ENCODE data around the gene ZNF480.
"Not testable (repeated sequence)": the region's sequence is repeated elsewhere in the genome, so short reads cannot be mapped to it uniquely, and the experiment has no call there.

Gene ZNF480

DNA sequence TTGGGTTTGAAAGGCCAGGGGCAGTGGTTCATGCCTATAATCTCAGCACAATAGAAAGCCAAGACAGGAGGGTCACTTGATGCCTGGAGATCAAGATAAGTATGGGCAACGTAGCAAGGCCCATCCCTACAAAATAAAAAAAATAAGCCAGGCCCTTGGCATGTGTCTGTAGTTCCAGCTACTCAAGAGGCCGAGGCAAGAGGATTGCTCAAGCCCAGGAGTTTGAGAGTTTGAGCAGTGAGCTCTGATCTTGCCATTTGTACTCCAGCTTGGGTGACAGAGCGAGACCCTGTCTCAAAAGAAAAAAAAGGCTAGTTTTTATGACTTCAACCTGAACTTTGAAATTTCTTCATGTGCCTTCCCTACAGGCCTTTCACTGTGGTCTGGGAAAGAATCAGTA is 5.2 kb upstream of the ZNF480 start:
- Histone ChIP-seq H3K9ac (ENCODE audit: low read length) (no peak overlapping the region), H3K27me3 (replicated peaks; ENCODE audit: control insufficient read depth, insufficient read depth, low read length) (no peaks in the 10 kb centered on the region), H3K4me3 (ENCODE audit: low read length) (no peak overlapping the region), H3K36me3 (ENCODE audit: control insufficient read depth, insufficient read depth, low read length, severe bottlenecking) (peaks cover 31% of the 10 kb centered on the region), H3K4me1 (ENCODE audit: control insufficient read depth, insufficient read depth, low read length) (peaks cover 4% of the 10 kb centered on the region), H3K9me3 (ENCODE audit: control insufficient read depth, low read length) (peaks cover 10% of the 10 kb centered on the region)
- DNase-seq (ENCODE audit: low read depth) = no peak

DNA sequence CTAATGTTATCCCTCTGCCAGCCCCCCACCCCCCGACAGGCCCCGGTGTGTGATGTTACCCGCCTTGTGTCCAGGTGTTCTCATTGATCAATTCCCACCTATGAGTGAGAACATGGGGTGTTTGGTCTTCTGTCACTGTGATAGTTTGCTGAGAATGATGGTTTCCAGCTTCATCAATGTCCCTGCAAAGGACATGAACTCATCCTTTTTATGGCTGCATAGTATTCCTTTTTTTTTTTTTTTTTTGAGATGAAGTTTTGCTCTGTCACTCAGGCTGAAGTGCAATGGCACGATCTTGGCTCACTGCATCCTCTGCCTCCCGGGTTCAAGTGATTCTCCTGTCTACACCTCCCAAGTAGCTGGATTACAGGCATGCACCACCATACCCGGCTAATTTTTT is 4.0 kb upstream of the ZNF480 start:
- H3K9ac ChIP-seq (ENCODE audit: low read length); H3K4me3 ChIP-seq (ENCODE audit: low read length); H3K4me1 ChIP-seq (ENCODE audit: control insufficient read depth, insufficient read depth, low read length); DNase-seq (ENCODE audit: low read depth); H3K27me3 ChIP-seq (replicated peaks; ENCODE audit: control insufficient read depth, insufficient read depth, low read length): not testable (repeated sequence)
- peaks cover 10% of the 10 kb centered on the region for H3K9me3 ChIP-seq (ENCODE audit: control insufficient read depth, low read length)
- peaks cover 31% of the 10 kb centered on the region for H3K36me3 ChIP-seq (ENCODE audit: control insufficient read depth, insufficient read depth, low read length, severe bottlenecking)

DNA sequence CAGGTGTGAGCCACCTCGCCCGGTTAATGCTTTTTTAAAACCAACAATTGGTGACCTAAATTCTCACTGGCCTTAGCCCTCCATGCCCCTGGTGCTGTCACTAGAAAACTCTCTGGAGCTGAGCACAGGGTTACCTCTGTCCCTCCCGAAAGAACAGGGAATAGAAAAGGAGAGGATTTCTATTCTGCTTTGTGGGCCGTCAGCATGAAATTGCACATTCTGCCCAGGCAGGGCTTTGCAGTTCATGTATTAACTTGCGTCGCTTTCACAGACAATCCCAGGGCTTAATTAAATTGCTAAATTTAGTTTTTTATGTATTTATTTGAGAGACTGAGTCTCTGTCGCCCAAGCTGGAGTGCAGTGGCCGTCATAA is 583 bp upstream of the ZNF480 start:
- Histone ChIP-seq H3K4me3 (ENCODE audit: low read length) (peak overlapping the region; percentile 83), H3K27me3 (replicated peaks; ENCODE audit: control insufficient read depth, insufficient read depth, low read length) (no peaks in the 10 kb centered on the region), H3K4me1 (ENCODE audit: control insufficient read depth, insufficient read depth, low read length) (peaks cover 10% of the 10 kb centered on the region), H3K9me3 (ENCODE audit: control insufficient read depth, low read length) (peaks cover 7% of the 10 kb centered on the region), H3K9ac (ENCODE audit: low read length) (peak overlapping the region; percentile 82), H3K36me3 (ENCODE audit: control insufficient read depth, insufficient read depth, low read length, severe bottlenecking) (peaks cover 20% of the 10 kb centered on the region)
- no peak for DNase-seq (ENCODE audit: low read depth)

DNA sequence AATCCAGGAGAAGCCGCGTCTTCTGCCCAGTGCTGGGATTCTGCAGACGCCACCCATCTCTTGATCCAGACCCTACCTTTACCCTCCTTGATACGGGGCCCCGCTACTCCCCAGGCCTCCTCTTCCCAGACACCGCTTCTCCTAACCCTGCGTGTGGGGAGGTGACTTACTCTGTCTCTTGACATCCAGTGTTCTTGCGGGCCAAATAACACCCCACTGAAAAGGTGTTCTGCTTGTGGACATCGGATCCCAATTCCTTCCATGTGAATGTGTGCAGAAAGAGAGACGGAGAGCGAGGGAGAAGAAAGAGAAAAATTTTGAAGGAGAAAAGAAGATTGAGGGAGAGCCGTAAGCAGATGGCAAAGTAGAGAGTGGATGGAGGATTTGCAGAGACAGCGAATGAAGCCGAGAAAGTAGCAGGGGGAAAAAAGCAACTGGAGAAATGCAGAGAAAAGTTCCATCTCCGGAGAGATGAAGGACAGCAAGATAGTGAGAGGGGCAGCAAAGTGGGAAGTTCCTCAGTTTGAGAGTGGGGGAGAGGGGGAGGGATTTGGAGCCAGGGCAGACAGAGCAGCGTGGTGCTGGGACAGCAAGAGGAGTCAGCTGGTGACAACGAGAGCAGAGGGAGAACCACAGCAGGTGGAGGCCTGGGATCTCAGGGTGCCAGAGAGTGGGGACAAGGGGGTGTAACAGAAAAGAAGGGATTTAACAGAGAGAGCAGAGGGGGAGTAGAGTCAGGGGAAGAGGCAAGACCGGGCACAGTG is 814 bp downstream of the ZNF480 start:
- DNase-seq (ENCODE audit: low read depth) = no peak
- H3K9me3 ChIP-seq (ENCODE audit: control insufficient read depth, low read length) = peaks cover 12% of the 10 kb centered on the region
- no peaks in the 10 kb centered on the region for H3K27me3 ChIP-seq (replicated peaks; ENCODE audit: control insufficient read depth, insufficient read depth, low read length)
- H3K4me3 ChIP-seq (ENCODE audit: low read length) = peak overlapping the region; percentile 96
- peaks cover 30% of the 10 kb centered on the region for H3K36me3 ChIP-seq (ENCODE audit: control insufficient read depth, insufficient read depth, low read length, severe bottlenecking)
- peaks cover 10% of the 10 kb centered on the region for H3K4me1 ChIP-seq (ENCODE audit: control insufficient read depth, insufficient read depth, low read length)
- peak overlapping the region; percentile 96 for H3K9ac ChIP-seq (ENCODE audit: low read length)

DNA sequence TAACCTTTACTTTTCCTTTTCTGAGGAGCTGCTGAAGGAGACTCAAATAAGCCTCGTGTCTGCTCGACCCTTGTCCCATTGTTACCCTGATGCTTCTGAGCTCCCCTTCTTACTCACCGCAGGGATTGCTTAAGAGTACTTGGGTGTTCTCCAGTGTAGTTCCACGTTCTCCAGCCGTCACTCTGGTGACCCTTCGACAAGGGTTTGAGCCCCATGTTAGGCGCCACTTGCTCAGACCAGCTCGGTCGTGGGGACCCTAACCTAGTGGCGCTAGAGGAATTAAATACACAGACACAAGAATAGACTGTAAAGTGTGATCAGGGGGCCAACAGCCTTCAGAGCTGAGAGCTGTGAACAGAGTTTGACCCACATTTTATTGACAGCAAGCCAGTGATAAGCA is 10.3 kb downstream of the ZNF480 start:
- H3K36me3 ChIP-seq (ENCODE audit: control insufficient read depth, insufficient read depth, low read length, severe bottlenecking) = peaks cover 90% of the 10 kb centered on the region
- no peaks in the 10 kb centered on the region for H3K27me3 ChIP-seq (replicated peaks; ENCODE audit: control insufficient read depth, insufficient read depth, low read length)
- peaks cover 65% of the 10 kb centered on the region for H3K9me3 ChIP-seq (ENCODE audit: control insufficient read depth, low read length)
- H3K9ac ChIP-seq (ENCODE audit: low read length) = no peak overlapping the region
- no peak for DNase-seq (ENCODE audit: low read depth)
- H3K4me3 ChIP-seq (ENCODE audit: low read length) = peak overlapping the region; percentile 66
- no peaks in the 10 kb centered on the region for H3K4me1 ChIP-seq (ENCODE audit: control insufficient read depth, insufficient read depth, low read length)

DNA sequence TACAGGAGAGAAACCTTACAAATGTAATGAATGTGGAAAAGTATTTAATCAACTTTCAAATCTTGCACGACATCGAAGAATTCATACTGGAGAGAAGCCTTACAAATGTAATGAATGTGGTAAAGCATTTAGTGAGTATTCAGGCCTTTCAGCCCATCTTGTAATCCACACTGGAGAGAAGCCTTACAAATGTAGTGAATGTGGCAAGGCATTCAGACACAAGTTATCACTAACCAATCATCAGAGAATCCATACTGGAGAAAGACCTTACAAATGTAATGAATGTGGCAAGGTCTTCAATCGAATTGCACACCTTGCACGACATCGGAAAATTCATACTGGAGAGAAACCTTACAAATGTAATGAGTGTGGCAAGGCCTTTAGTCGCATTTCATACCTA is 25.5 kb downstream of the ZNF480 start:
- Histone ChIP-seq H3K9ac (ENCODE audit: low read length) (no peak overlapping the region), H3K9me3 (ENCODE audit: control insufficient read depth, low read length) (peaks cover 100% of the 10 kb centered on the region), H3K4me1 (ENCODE audit: control insufficient read depth, insufficient read depth, low read length) (no peaks in the 10 kb centered on the region), H3K27me3 (replicated peaks; ENCODE audit: control insufficient read depth, insufficient read depth, low read length) (no peaks in the 10 kb centered on the region), H3K36me3 (ENCODE audit: control insufficient read depth, insufficient read depth, low read length, severe bottlenecking) (peaks cover 71% of the 10 kb centered on the region), H3K4me3 (ENCODE audit: low read length) (peak overlapping the region; percentile 76)
- no peak for DNase-seq (ENCODE audit: low read depth)

DNA sequence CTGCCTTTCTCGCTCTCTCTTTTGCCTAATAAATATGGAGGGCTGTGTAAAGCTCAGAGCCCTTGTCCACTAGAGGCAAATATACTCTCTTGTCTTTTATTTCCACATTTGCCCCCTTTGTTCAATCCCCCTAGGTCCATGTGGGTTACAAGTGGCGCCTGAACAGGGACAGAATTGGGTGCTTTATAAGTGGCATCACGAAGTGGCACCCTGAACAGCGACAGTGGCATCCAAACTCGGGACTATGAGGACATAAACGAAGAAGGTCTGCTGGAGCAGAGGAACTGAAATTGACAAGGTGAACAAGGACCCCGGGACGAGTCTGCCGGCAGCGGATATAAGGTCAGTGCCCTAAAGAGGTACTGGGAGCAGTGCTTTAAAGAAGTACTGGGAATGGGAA is 34.8 kb downstream of the ZNF480 start:
- Histone ChIP-seq H3K4me1 (ENCODE audit: control insufficient read depth, insufficient read depth, low read length) (no peaks in the 10 kb centered on the region), H3K27me3 (replicated peaks; ENCODE audit: control insufficient read depth, insufficient read depth, low read length) (no peaks in the 10 kb centered on the region), H3K9me3 (ENCODE audit: control insufficient read depth, low read length) (peaks cover 63% of the 10 kb centered on the region), H3K36me3 (ENCODE audit: control insufficient read depth, insufficient read depth, low read length, severe bottlenecking) (no peaks in the 10 kb centered on the region), H3K4me3 (ENCODE audit: low read length) (peak overlapping the region; percentile 54), H3K9ac (ENCODE audit: low read length) (no peak overlapping the region)
- DNase-seq (ENCODE audit: low read depth) = no peak

DNA sequence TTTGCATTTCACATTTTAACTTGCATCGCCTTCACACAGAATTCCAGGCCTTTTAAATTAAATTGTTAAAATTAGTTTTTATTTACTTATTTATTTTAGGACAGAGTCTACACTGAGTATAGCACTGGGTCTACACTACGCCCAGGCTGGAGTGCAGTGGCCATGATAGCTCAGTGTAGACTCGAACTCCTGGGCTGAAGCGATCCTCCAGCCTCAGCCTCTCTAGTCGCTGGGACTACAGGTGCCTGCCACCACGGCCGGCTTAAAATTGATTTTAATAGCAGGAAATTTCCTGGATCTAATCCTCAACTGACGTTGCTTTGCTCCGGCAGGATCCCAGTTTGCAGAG is 38.8 kb downstream of the ZNF480 start:
- Histone ChIP-seq H3K4me1 (ENCODE audit: control insufficient read depth, insufficient read depth, low read length) (peaks cover 5% of the 10 kb centered on the region), H3K9ac (ENCODE audit: low read length) (peak overlapping the region; percentile 96), H3K27me3 (replicated peaks; ENCODE audit: control insufficient read depth, insufficient read depth, low read length) (no peaks in the 10 kb centered on the region), H3K4me3 (ENCODE audit: low read length) (peak overlapping the region; percentile 98), H3K36me3 (ENCODE audit: control insufficient read depth, insufficient read depth, low read length, severe bottlenecking) (no peaks in the 10 kb centered on the region), H3K9me3 (ENCODE audit: control insufficient read depth, low read length) (peaks cover 36% of the 10 kb centered on the region)
- no peak for DNase-seq (ENCODE audit: low read depth)

DNA sequence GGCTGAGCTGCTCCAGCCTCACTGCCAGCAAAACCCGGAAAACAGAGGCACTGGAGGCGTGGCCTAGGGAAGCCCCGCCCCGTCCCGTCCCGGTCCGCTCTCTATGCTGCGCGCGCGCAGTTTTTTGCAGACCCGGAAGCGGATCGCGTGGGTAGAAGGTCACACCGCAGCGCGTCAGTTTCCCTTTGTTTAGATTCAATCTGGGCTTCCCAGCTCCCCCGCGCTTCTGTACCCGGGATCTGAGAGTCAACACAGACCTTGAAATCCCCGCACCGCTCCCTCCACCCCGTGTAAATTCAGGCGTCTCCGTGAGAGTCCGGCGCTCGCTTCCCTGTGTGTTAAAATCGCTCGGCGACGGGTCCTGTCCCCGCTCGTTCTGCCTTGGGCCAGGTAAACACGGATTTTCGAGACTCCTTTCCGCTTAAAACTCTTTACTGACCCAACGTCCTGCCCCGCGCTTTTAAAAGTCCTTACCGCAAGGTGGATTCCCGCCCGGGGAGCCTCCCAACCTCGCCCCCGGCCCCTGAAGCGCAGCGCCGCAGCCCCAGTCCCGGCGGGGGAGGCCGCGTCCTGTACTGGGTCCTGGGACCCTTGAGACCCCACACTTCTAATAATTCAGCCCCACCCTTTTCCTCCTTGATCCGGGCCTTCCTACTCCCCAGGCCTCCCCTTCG is 39.3 kb downstream of the ZNF480 start, which contains the start of gene ZNF610:
TSS of gene ZNF610 (plus strand) at position 127 of the 674 bp plus-strand sequence. CDS start 12,930 bp downstream, outside the sequence.
- peaks cover 5% of the 10 kb centered on the region for H3K4me1 ChIP-seq (ENCODE audit: control insufficient read depth, insufficient read depth, low read length)
- H3K9ac ChIP-seq (ENCODE audit: low read length) = peak within 1 kb of the TSS; percentile 96
- peak within 1 kb of the TSS; percentile 98 for H3K4me3 ChIP-seq (ENCODE audit: low read length)
- H3K27me3 ChIP-seq (replicated peaks; ENCODE audit: control insufficient read depth, insufficient read depth, low read length) = no peaks in the 10 kb centered on the region
- H3K36me3 ChIP-seq (ENCODE audit: control insufficient read depth, insufficient read depth, low read length, severe bottlenecking) = no peaks in the 10 kb centered on the region
- H3K9me3 ChIP-seq (ENCODE audit: control insufficient read depth, low read length) = peaks cover 30% of the 10 kb centered on the region
- DNase-seq (ENCODE audit: low read depth) = peak; percentile 92

DNA sequence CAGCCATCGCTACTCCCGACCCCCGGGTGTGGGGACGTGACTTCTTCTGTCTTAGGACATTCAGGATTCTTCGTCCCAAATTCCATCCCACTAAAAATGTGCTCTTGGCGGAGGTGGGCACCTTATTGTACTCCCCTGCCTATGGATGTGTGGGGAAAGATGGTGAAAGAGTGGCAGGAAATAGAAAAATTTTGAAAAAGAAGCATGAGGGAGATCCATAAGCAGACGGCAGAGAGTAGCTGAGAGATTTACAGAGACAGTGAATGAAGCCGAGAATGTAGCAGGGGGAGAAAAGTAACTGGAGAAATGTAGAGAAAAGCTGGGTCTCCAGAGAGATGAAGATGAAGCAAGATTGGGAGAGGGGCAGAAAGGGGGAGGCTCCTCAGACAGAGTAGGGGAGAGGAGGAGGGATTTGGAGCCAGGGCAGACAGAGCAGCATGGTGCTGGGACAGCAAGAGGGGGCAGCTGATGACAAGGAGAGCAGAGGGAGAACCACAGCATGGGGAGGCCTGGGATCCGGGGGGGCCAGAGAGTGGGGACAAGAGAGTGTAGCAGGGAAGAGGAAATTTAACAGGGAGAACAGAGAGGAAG is 39.9 kb downstream of the ZNF480 start:
- Histone ChIP-seq H3K4me3 (ENCODE audit: low read length) (peak overlapping the region; percentile 98), H3K9ac (ENCODE audit: low read length) (peak overlapping the region; percentile 96), H3K9me3 (ENCODE audit: control insufficient read depth, low read length) (peaks cover 24% of the 10 kb centered on the region), H3K36me3 (ENCODE audit: control insufficient read depth, insufficient read depth, low read length, severe bottlenecking) (no peaks in the 10 kb centered on the region), H3K27me3 (replicated peaks; ENCODE audit: control insufficient read depth, insufficient read depth, low read length) (no peaks in the 10 kb centered on the region), H3K4me1 (ENCODE audit: control insufficient read depth, insufficient read depth, low read length) (peaks cover 5% of the 10 kb centered on the region)
- DNase-seq (ENCODE audit: low read depth) = peak; percentile 48

DNA sequence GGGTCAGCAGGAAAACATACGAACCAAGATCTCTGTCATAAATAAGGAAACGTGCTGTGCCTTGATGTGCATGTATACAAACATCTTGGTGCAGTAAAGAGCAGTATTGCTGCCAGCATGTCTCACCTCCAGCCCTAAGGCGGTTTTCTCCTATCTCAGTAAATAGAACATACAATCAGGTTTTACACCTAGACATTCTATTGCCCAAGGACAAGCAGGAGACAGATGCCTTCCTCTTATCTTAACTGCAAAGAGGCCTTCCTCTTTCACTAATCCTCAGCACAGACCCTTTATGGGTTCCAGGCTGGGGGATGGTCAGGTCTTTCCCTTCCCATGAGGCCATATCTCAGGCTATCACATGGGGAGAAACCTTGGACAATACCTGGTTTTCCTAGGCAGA is 42.1 kb downstream of the ZNF480 start:
- DNase-seq (ENCODE audit: low read depth); H3K9ac ChIP-seq (ENCODE audit: low read length); H3K36me3 ChIP-seq (ENCODE audit: control insufficient read depth, insufficient read depth, low read length, severe bottlenecking); H3K9me3 ChIP-seq (ENCODE audit: control insufficient read depth, low read length); H3K4me3 ChIP-seq (ENCODE audit: low read length); H3K4me1 ChIP-seq (ENCODE audit: control insufficient read depth, insufficient read depth, low read length); H3K27me3 ChIP-seq (replicated peaks; ENCODE audit: control insufficient read depth, insufficient read depth, low read length): not testable (repeated sequence)

Data from adipocyte (in vitro differentiated cells).